Measurements from ENCODE around the gene ARID2. TPM values are rescaled to one million over a fixed set of nuclear protein-coding genes. Genes with fewer than 3 reads are reported as not detected.

Gene ARID2
- total and polyA plus RNA-seq, 2 of the 13 experiments (the other 11 are each of a cell fraction or from before 2014, with no cell fraction given) = 15.9 to 22.2 TPM

DNA sequence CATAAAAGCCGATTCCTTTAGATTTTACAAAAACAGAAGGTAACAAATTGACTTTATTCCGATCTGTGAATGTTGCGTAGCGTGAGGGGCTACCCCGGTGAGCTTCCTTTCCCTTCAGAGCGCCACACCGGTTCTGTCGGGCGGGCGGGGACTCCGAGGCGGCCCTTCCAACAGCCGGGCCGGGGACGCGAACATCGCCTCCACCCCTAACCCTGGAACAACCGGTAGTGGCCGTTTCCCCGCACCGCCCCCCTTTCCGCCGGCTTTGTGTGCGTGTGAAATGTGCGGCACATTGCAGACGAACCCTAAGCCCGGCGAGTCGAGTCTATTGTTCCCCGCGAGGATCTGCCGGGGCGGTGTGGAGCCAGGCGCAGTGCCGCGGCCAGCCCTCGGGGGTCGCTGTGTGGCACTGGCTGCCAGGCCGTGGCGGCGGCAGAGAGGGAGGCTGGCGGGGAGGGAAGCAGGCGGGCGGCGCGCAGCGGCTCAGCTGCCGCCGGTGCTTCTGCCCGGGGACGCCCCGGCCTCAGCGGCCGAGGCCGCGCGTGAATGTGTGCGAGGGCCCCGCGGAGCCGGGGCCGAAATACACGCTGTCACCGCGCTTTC is 775 bp upstream of the ARID2 start (continued):
- TF ChIP-seq TFE3 (CRISPR knock-in tag; IDR thresholded peaks at IDR 0.05) (peak; percentile 48; the same call in 1 of the 2 replicates), ZNF33B (CRISPR knock-in tag; IDR thresholded peaks at IDR 0.05) (peak; percentile 73; the same call in 1 of the 2 replicates), CREM (IDR thresholded peaks at IDR 0.05) (peak; percentile 21; the same call in 1 of the 2 replicates), CREM (CRISPR knock-in tag; IDR thresholded peaks at IDR 0.05) (no peak), MED1 (CRISPR knock-in tag; IDR thresholded peaks at IDR 0.05) (peak; percentile 91), ZBTB37 (CRISPR knock-in tag; IDR thresholded peaks at IDR 0.05) (no peak), ZNF550 (CRISPR knock-in tag; IDR thresholded peaks at IDR 0.05; ENCODE audit: borderline replicate concordance) (0 out of 2 replicates have a peak, but pooled peaks have one; percentile 42), RXRB (CRISPR knock-in tag; IDR thresholded peaks at IDR 0.05; ENCODE audit: borderline replicate concordance) (peak; percentile 87), AHR (CRISPR knock-in tag; IDR thresholded peaks at IDR 0.05) (0 out of 2 replicates have a peak, but pooled peaks have one; percentile 34), CREBL2 (CRISPR knock-in tag; IDR thresholded peaks at IDR 0.05; ENCODE audit: borderline replicate concordance) (no peak; the same call in 1 of the 2 replicates), FOSL2 (CRISPR knock-in tag; IDR thresholded peaks at IDR 0.05) (peak; percentile 68), JUNB (CRISPR knock-in tag; IDR thresholded peaks at IDR 0.05; ENCODE audit: borderline replicate concordance) (no peak), ARID3A (IDR thresholded peaks at IDR 0.05; ENCODE audit: low read depth, low read length) (0 out of 2 replicates have a peak, but pooled peaks have one; percentile 46), MIER2 (CRISPR knock-in tag; IDR thresholded peaks at IDR 0.05) (peak; percentile 85), NR2C2 (CRISPR knock-in tag; IDR thresholded peaks at IDR 0.05; ENCODE audit: borderline replicate concordance) (peak; percentile 61; the same call in 1 of the 2 replicates)
- TF ChIP-seq, protein P1, sequence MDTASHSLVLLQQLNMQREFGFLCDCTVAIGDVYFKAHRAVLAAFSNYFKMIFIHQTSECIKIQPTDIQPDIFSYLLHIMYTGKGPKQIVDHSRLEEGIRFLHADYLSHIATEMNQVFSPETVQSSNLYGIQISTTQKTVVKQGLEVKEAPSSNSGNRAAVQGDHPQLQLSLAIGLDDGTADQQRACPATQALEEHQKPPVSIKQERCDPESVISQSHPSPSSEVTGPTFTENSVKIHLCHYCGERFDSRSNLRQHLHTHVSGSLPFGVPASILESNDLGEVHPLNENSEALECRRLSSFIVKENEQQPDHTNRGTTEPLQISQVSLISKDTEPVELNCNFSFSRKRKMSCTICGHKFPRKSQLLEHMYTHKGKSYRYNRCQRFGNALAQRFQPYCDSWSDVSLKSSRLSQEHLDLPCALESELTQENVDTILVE (CRISPR knock-in tag; IDR thresholded peaks at IDR 0.05) = peak; percentile 96
- TF ChIP-seq, protein P2, sequence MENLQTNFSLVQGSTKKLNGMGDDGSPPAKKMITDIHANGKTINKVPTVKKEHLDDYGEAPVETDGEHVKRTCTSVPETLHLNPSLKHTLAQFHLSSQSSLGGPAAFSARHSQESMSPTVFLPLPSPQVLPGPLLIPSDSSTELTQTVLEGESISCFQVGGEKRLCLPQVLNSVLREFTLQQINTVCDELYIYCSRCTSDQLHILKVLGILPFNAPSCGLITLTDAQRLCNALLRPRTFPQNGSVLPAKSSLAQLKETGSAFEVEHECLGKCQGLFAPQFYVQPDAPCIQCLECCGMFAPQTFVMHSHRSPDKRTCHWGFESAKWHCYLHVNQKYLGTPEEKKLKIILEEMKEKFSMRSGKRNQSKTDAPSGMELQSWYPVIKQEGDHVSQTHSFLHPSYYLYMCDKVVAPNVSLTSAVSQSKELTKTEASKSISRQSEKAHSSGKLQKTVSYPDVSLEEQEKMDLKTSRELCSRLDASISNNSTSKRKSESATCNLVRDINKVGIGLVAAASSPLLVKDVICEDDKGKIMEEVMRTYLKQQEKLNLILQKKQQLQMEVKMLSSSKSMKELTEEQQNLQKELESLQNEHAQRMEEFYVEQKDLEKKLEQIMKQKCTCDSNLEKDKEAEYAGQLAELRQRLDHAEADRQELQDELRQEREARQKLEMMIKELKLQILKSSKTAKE (CRISPR knock-in tag; IDR thresholded peaks at IDR 0.05; ENCODE audit: borderline replicate concordance) = peak; percentile 67; the same call in 1 of the 2 replicates
- TF ChIP-seq, protein P3, sequence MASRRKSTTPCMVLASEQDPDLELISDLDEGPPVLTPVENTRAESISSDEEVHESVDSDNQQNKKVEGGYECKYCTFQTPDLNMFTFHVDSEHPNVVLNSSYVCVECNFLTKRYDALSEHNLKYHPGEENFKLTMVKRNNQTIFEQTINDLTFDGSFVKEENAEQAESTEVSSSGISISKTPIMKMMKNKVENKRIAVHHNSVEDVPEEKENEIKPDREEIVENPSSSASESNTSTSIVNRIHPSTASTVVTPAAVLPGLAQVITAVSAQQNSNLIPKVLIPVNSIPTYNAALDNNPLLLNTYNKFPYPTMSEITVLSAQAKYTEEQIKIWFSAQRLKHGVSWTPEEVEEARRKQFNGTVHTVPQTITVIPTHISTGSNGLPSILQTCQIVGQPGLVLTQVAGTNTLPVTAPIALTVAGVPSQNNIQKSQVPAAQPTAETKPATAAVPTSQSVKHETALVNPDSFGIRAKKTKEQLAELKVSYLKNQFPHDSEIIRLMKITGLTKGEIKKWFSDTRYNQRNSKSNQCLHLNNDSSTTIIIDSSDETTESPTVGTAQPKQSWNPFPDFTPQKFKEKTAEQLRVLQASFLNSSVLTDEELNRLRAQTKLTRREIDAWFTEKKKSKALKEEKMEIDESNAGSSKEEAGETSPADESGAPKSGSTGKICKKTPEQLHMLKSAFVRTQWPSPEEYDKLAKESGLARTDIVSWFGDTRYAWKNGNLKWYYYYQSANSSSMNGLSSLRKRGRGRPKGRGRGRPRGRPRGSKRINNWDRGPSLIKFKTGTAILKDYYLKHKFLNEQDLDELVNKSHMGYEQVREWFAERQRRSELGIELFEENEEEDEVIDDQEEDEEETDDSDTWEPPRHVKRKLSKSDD (CRISPR knock-in tag; IDR thresholded peaks at IDR 0.05; ENCODE audit: low read depth) = peak; percentile 82

Measured in HepG2 (cell line).